Spleen (tissue), 7 donors: ENCODE results near the gene ADSS2.

ENCODE experiments used
- POLR2AphosphoS5 ChIP-seq, 3 donors: sonication (generic); formaldehyde crosslinking; IDR thresholded peaks; one replicate each; pipeline ENCODE4 v1.5.1; 2017; ENCODE audit warnings: antibody characterized with exemption in 3 of 3
- TF ChIP-seq, protein P1 (sequence below), 11 experiments: fragments of 200-600 bp in 7 of 11; fragments of 450-650 bp in 4 of 11; sonication (generic) in 4 of 11; IDR thresholded peaks in 8 of 11; conservative IDR thresholded peaks in 3 of 11; 1 replicate in 7 of 11; 2 replicates in 4 of 11; pipeline versions ENCODE4 v1.4.0 to v1.8.0; 2016 to 2021; ENCODE audit warnings: antibody characterized with exemption in 11 of 11, inconsistent platforms in 4 of 11, mild to moderate bottlenecking in 1 of 11
- donor health status: DM: no; HTN: no; CAD: no; lungs with moderate emphysema.
- donor health status: DM: no; HTN: no; CAD: no.
- donor health status: DM: no; HTN: no; CAD: no.

DNA sequence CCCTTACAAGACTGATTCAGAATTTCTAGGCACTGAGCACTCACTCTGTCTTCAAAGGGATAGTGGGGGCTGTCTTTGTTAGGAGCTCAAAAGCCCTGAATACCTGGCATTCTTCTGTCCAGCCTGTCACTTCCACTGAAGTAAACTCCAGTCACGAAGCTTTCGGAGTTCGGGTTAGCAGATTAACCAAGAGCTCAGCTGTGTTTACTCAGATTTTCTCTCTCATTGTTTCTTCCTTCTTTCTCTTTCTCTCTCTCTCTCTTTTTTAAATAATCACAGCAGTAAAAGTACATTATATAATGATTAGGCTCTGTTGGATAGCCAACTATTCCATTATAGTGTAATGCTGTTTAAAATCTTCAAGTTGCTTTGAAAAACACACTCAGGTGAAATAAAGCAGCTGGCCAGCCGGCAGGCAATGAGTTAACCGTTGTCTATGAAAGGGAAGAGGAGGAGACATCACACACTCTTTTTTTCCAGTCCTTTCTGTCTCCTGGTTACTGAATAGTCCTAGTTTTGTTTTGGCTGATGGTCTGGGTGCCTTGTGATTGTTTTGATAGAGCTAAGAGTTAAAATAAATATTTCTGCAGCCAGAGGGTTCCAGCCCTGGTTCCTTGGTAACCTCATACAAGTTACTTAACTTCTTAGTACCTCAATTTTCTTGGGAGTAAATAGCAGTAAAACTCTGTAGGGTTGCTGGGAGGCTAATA is 89.8 kb downstream of the ADSS2 start:
- TF ChIP-seq, protein P1, sequence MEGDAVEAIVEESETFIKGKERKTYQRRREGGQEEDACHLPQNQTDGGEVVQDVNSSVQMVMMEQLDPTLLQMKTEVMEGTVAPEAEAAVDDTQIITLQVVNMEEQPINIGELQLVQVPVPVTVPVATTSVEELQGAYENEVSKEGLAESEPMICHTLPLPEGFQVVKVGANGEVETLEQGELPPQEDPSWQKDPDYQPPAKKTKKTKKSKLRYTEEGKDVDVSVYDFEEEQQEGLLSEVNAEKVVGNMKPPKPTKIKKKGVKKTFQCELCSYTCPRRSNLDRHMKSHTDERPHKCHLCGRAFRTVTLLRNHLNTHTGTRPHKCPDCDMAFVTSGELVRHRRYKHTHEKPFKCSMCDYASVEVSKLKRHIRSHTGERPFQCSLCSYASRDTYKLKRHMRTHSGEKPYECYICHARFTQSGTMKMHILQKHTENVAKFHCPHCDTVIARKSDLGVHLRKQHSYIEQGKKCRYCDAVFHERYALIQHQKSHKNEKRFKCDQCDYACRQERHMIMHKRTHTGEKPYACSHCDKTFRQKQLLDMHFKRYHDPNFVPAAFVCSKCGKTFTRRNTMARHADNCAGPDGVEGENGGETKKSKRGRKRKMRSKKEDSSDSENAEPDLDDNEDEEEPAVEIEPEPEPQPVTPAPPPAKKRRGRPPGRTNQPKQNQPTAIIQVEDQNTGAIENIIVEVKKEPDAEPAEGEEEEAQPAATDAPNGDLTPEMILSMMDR (IDR thresholded peaks at IDR 0.05 in 8 of 11, conservative IDR thresholded peaks at IDR 0.05 in 3 of 11), result no peak
- no peak for TF ChIP-seq POLR2AphosphoS5 (IDR thresholded peaks at IDR 0.05)
